ENCODE results near the gene PEAK1. TPM values are rescaled to one million over a fixed set of nuclear protein-coding genes. Genes with fewer than 3 reads are reported as not detected.
A peak's percentile ranks its signal among the peaks of the same experiment; 100 is the strongest.

PEAK1 gene
- total and polyA plus RNA-seq, 2 experiments from 2014 or later: 7.8 to 34.1 TPM

DNA sequence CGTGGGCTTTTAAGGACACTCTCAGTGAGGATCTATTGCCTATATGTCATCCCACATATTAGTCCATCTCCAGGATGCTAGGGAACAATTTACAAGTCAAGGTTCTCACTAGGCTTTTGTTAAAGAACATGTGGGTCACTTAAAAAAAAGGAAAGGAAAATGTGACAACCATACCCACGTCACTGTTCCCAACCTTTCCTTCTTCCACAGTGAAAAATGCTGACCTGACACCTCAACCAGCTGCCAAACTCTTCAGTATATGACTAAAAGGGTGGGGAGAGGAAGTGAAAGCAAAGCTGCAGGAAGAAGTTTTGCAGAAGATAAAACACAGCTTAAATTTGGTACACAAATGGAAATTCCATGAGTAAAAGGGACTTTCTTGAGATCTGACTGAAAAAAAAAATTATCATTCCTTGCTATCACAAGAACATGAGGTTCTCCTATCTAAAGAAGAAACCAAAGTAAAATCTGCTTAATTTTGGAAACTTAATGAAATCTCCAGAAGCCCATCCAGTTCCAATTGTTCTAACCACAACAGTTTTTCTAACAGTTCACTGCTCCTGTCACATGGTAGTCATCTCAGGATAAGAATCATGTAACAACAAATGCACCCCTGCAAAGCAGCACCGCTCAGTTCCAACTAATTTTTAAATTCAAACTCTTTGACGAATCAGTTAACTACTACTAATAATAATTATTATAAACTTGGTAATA is 232.0 kb downstream of the PEAK1 start (continued):
- TF ChIP-seq, protein P1, sequence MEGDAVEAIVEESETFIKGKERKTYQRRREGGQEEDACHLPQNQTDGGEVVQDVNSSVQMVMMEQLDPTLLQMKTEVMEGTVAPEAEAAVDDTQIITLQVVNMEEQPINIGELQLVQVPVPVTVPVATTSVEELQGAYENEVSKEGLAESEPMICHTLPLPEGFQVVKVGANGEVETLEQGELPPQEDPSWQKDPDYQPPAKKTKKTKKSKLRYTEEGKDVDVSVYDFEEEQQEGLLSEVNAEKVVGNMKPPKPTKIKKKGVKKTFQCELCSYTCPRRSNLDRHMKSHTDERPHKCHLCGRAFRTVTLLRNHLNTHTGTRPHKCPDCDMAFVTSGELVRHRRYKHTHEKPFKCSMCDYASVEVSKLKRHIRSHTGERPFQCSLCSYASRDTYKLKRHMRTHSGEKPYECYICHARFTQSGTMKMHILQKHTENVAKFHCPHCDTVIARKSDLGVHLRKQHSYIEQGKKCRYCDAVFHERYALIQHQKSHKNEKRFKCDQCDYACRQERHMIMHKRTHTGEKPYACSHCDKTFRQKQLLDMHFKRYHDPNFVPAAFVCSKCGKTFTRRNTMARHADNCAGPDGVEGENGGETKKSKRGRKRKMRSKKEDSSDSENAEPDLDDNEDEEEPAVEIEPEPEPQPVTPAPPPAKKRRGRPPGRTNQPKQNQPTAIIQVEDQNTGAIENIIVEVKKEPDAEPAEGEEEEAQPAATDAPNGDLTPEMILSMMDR (conservative IDR thresholded peaks at IDR 0.05; ENCODE audit: low read depth in 2 of 2): no peak

DNA sequence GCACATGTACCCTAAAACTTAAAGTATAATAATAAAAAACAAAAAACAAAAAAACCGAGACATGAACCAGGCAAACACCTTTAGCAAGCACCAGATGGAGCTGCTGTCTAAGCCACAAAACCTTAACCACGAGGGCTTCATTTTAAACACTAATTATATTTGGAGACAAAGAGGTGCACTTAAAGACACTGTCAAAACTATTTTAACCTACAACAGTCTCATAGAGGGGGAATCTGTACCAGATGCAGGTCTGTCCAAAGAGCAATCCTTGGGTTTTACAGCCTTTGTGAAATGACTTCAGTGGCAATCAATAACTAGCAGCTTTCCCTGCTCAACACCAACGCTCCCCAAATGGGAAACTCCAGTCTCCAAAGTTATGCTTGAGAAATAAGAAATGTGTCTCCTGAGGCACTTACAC is 233.3 kb downstream of the PEAK1 start:
- no peak overlapping the region for H3K27ac ChIP-seq (ENCODE audit: low read depth)
- H3K36me3 ChIP-seq (ENCODE audit: insufficient read depth): no peaks in the 10 kb centered on the region
- no peak overlapping the region for H2AFZ ChIP-seq
- Mint-ChIP-seq H3K36me3 (ENCODE audit: low read depth) (no peaks in the 10 kb centered on the region), H3K27me3 (ENCODE audit: insufficient read depth, low read depth, poor library complexity) (no peaks in the 10 kb centered on the region), H3K4me1 (peaks cover 2% of the 10 kb centered on the region; the same call in 1 of the 3 replicates), H3K27ac (no peak overlapping the region), H3K4me3 (no peak overlapping the region), H3K9me3 (no peaks in the 10 kb centered on the region)
- no peaks in the 10 kb centered on the region for H3K79me2 ChIP-seq (replicated peaks; ENCODE audit: insufficient read depth)
- H3K4me1 ChIP-seq (ENCODE audit: insufficient read depth): no peaks in the 10 kb centered on the region; the same call in 1 of the 2 replicates
- H4K20me1 ChIP-seq (replicated peaks; ENCODE audit: insufficient read depth): no peaks in the 10 kb centered on the region
- ATAC-seq (peak; percentile 48), DNase-seq (ENCODE audit: low spot score) (peak; percentile 41)
- no peaks in the 10 kb centered on the region for H3K9me2 ChIP-seq (ENCODE audit: insufficient read depth)
- H3K27me3 ChIP-seq (ENCODE audit: insufficient read depth): no peaks in the 10 kb centered on the region
- 0 out of 2 replicates have a peak, but pooled peaks cover 4% of the 10 kb centered on the region for H3F3A ChIP-seq (replicated peaks; ENCODE audit: low read depth)
- H3K4me3 ChIP-seq: no peak overlapping the region
- TF ChIP-seq, protein P1 (conservative IDR thresholded peaks at IDR 0.05; ENCODE audit: low read depth in 2 of 2): peak; percentile 69 to 72
- no peak for TF ChIP-seq JUNB (IDR thresholded peaks at IDR 0.05; ENCODE audit: unreplicated experiment)
- H3K4me2 ChIP-seq: no peak overlapping the region

DNA sequence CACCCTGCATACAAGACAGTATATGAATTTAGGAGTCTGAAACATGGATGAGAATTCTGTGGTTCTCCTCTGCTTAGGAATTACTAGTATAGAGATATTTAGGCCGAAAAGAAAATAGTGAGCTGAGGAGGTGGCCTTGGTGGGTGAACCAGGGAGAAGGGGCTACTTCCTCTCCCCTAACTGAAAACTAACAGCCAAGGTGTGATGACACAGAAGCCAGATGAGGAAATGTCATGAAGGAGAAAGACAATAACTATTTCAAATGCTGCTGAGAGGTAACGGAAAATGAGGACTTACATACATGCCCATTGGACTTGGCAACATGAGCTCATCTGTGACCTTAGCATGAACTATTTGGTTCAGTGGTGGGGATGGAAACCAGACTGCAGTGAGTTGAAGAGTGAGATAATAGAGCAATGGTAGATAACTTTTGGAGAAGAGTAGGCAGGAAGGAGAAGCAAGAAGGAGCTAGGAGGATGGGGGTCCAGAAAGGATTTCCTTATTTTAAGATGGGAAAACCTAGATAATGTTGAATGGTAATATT is 234.6 kb downstream of the PEAK1 start:
- H2AFZ ChIP-seq: no peak overlapping the region
- H3K27me3 ChIP-seq (ENCODE audit: insufficient read depth): no peaks in the 10 kb centered on the region
- no peak for ATAC-seq
- Mint-ChIP-seq H3K27me3 (ENCODE audit: insufficient read depth, low read depth, poor library complexity) (no peaks in the 10 kb centered on the region), H3K9me3 (no peaks in the 10 kb centered on the region), H3K36me3 (ENCODE audit: low read depth) (peaks cover 4% of the 10 kb centered on the region; the same call in 2 of the 3 replicates), H3K4me3 (no peak overlapping the region), H3K4me1 (no peaks in the 10 kb centered on the region; the same call in 2 of the 3 replicates), H3K27ac (no peak overlapping the region)
- H3K4me2 ChIP-seq: no peak overlapping the region
- H3K9me2 ChIP-seq (ENCODE audit: insufficient read depth): 0 out of 2 replicates have a peak, but pooled peaks cover 4% of the 10 kb centered on the region
- no peaks in the 10 kb centered on the region for H4K20me1 ChIP-seq (replicated peaks; ENCODE audit: insufficient read depth)
- no peaks in the 10 kb centered on the region for H3K79me2 ChIP-seq (replicated peaks; ENCODE audit: insufficient read depth)
- no peak overlapping the region for H3K4me3 ChIP-seq
- DNase-seq (ENCODE audit: low spot score): no peak
- no peak overlapping the region for H3K27ac ChIP-seq (ENCODE audit: low read depth)
- 0 out of 2 replicates have a peak, but pooled peaks cover 4% of the 10 kb centered on the region for H3F3A ChIP-seq (replicated peaks; ENCODE audit: low read depth)
- H3K36me3 ChIP-seq (ENCODE audit: insufficient read depth): no peaks in the 10 kb centered on the region
- H3K4me1 ChIP-seq (ENCODE audit: insufficient read depth): no peaks in the 10 kb centered on the region; the same call in 1 of the 2 replicates
- TF ChIP-seq ZNF331 (CRISPR knock-in tag; IDR thresholded peaks at IDR 0.05; ENCODE audit: low read depth) (no peak), NANOG (IDR thresholded peaks at IDR 0.05; ENCODE audit: borderline replicate concordance) (no peak), STAT1 (IDR thresholded peaks at IDR 0.05; ENCODE audit: unreplicated experiment) (no peak), JUNB (IDR thresholded peaks at IDR 0.05; ENCODE audit: unreplicated experiment) (no peak)
- TF ChIP-seq, protein P2, sequence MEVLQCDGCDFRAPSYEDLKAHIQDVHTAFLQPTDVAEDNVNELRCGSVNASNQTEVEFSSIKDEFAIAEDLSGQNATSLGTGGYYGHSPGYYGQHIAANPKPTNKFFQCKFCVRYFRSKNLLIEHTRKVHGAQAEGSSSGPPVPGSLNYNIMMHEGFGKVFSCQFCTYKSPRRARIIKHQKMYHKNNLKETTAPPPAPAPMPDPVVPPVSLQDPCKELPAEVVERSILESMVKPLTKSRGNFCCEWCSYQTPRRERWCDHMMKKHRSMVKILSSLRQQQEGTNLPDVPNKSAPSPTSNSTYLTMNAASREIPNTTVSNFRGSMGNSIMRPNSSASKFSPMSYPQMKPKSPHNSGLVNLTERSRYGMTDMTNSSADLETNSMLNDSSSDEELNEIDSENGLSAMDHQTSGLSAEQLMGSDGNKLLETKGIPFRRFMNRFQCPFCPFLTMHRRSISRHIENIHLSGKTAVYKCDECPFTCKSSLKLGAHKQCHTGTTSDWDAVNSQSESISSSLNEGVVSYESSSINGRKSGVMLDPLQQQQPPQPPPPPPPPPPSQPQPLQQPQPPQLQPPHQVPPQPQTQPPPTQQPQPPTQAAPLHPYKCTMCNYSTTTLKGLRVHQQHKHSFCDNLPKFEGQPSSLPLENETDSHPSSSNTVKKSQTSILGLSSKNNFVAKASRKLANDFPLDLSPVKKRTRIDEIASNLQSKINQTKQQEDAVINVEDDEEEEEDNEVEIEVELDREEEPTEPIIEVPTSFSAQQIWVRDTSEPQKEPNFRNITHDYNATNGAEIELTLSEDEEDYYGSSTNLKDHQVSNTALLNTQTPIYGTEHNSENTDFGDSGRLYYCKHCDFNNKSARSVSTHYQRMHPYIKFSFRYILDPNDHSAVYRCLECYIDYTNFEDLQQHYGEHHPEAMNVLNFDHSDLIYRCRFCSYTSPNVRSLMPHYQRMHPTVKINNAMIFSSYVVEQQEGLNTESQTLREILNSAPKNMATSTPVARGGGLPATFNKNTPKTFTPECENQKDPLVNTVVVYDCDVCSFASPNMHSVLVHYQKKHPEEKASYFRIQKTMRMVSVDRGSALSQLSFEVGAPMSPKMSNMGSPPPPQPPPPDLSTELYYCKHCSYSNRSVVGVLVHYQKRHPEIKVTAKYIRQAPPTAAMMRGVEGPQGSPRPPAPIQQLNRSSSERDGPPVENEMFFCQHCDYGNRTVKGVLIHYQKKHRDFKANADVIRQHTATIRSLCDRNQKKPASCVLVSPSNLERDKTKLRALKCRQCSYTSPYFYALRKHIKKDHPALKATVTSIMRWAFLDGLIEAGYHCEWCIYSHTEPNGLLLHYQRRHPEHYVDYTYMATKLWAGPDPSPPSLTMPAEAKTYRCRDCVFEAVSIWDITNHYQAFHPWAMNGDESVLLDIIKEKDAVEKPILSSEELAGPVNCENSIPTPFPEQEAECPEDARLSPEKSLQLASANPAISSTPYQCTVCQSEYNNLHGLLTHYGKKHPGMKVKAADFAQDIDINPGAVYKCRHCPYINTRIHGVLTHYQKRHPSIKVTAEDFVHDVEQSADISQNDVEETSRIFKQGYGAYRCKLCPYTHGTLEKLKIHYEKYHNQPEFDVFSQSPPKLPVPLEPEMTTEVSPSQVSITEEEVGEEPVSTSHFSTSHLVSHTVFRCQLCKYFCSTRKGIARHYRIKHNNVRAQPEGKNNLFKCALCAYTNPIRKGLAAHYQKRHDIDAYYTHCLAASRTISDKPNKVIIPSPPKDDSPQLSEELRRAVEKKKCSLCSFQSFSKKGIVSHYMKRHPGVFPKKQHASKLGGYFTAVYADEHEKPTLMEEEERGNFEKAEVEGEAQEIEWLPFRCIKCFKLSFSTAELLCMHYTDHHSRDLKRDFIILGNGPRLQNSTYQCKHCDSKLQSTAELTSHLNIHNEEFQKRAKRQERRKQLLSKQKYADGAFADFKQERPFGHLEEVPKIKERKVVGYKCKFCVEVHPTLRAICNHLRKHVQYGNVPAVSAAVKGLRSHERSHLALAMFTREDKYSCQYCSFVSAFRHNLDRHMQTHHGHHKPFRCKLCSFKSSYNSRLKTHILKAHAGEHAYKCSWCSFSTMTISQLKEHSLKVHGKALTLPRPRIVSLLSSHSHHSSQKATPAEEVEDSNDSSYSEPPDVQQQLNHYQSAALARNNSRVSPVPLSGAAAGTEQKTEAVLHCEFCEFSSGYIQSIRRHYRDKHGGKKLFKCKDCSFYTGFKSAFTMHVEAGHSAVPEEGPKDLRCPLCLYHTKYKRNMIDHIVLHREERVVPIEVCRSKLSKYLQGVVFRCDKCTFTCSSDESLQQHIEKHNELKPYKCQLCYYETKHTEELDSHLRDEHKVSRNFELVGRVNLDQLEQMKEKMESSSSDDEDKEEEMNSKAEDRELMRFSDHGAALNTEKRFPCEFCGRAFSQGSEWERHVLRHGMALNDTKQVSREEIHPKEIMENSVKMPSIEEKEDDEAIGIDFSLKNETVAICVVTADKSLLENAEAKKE (CRISPR knock-in tag; IDR thresholded peaks at IDR 0.05): no peak
